WI38 (cell line): Measurements from ENCODE around the gene JDP2.
"Not testable (repeated sequence)": the region's sequence is repeated elsewhere in the genome, so short reads cannot be mapped to it uniquely, and the experiment has no call there.

Experiments used
- H3K4me3 ChIP-seq: 2 replicates; pipeline ENCODE4 v1.5.1; 2011; ENCODE audit warnings: low read depth, mild to moderate bottlenecking, control low read depth, low read length
- CTCF ChIP-seq: IDR thresholded peaks from 2 replicates; pipeline ENCODE4 v1.5.1; 2012; ENCODE audit warnings: low read depth, mild to moderate bottlenecking, control low read depth, low read length

The JDP2 gene

GRCh38 chr14:75471059-75471458, 43.2 kb downstream of the JDP2 start:
- TF ChIP-seq CTCF, result no peak
- no peak overlapping the region for H3K4me3 ChIP-seq

GRCh38 chr14:75474127-75474526, 46.3 kb downstream of the JDP2 start:
- not testable (repeated sequence) for H3K4me3 ChIP-seq

GRCh38 chr14:75476274-75476995, 48.6 kb downstream of the JDP2 start:
- no peak for TF ChIP-seq CTCF
- no peak overlapping the region for H3K4me3 ChIP-seq

- no peak for TF ChIP-seq CTCF
- H3K4me3 ChIP-seq, result no peak overlapping the region
Measured at GRCh38 chr14:75477881-75478280, 50.1 kb downstream of the JDP2 start.

GRCh38 chr14:75479770-75480600, 52.2 kb downstream of the JDP2 start:
- no peak overlapping the region for H3K4me3 ChIP-seq

GRCh38 chr14:75482366-75482765, 54.5 kb downstream of the JDP2 start:
- H3K4me3 ChIP-seq, result no peak overlapping the region
- TF ChIP-seq CTCF, result no peak

More at GRCh38 chr14:75479770-75480600, 52.2 kb downstream of the JDP2 start:
- TF ChIP-seq CTCF, result no peak

GRCh38 chr14:75484711-75485429, 57.0 kb downstream of the JDP2 start:
- no peak overlapping the region for H3K4me3 ChIP-seq
- TF ChIP-seq CTCF, result no peak
